ENCODE results near the gene SEMA4D. TPM values are rescaled to one million over a fixed set of nuclear protein-coding genes. Genes with fewer than 3 reads are reported as not detected.
A peak's percentile ranks its signal among the peaks of the same experiment; 100 is the strongest.
"Not testable (repeated sequence)": the region's sequence is repeated elsewhere in the genome, so short reads cannot be mapped to it uniquely, and the experiment has no call there.

Gene SEMA4D
- polyA plus RNA-seq, 1 donor: 21.1 TPM

- DNase-seq (ENCODE audit: low read depth): no peak
These were observed 143.9 kb downstream of the SEMA4D start for GRCh38 chr9:89353989-89354388.

GRCh38 chr9:89352874-89353649 lies 144.9 kb downstream of the SEMA4D start:
- DNase-seq (ENCODE audit: low read depth): no peak

- DNase-seq (ENCODE audit: low read depth): no peak
These were observed 145.5 kb downstream of the SEMA4D start for GRCh38 chr9:89352451-89352850.

GRCh38 chr9:89351584-89352300 lies 146.2 kb downstream of the SEMA4D start:
- no peak for DNase-seq (ENCODE audit: low read depth)

GRCh38 chr9:89350988-89351557 lies 146.8 kb downstream of the SEMA4D start:
- DNase-seq (ENCODE audit: low read depth): no peak

GRCh38 chr9:89349607-89350006 lies 148.3 kb downstream of the SEMA4D start:
- no peak for DNase-seq (ENCODE audit: low read depth)

GRCh38 chr9:89347651-89348050 lies 150.3 kb downstream of the SEMA4D start:
- DNase-seq (ENCODE audit: low read depth): no peak

- DNase-seq (ENCODE audit: low read depth): no peak
These were observed 151.2 kb downstream of the SEMA4D start for GRCh38 chr9:89346696-89347095.

GRCh38 chr9:89345476-89345875 lies 152.4 kb downstream of the SEMA4D start:
- DNase-seq (ENCODE audit: low read depth): no peak

- DNase-seq (ENCODE audit: low read depth): not testable (repeated sequence)
These were observed 154.1 kb downstream of the SEMA4D start for GRCh38 chr9:89343812-89344211.

- no peak for DNase-seq (ENCODE audit: low read depth)
These were observed 155.0 kb downstream of the SEMA4D start for GRCh38 chr9:89342948-89343347.

- no peak for DNase-seq (ENCODE audit: low read depth)
These were observed 155.7 kb downstream of the SEMA4D start for GRCh38 chr9:89342213-89342612.

GRCh38 chr9:89340332-89340731 lies 157.6 kb downstream of the SEMA4D start:
- no peak for DNase-seq (ENCODE audit: low read depth)

GRCh38 chr9:89339807-89340206 lies 158.1 kb downstream of the SEMA4D start:
- no peak for DNase-seq (ENCODE audit: low read depth)

GRCh38 chr9:89330513-89330912 lies 167.4 kb downstream of the SEMA4D start:
- DNase-seq (ENCODE audit: low read depth): no peak

- no peak for DNase-seq (ENCODE audit: low read depth)
These were observed 168.0 kb downstream of the SEMA4D start for GRCh38 chr9:89329917-89330316.

GRCh38 chr9:89328064-89328463 lies 169.8 kb downstream of the SEMA4D start:
- DNase-seq (ENCODE audit: low read depth): no peak

- DNase-seq (ENCODE audit: low read depth): no peak
These were observed 172.2 kb downstream of the SEMA4D start for GRCh38 chr9:89325733-89326132.

GRCh38 chr9:89323390-89323789 lies 174.5 kb downstream of the SEMA4D start:
- no peak for DNase-seq (ENCODE audit: low read depth)

- DNase-seq (ENCODE audit: low read depth): no peak
These were observed 178.7 kb downstream of the SEMA4D start for GRCh38 chr9:89319015-89319905.

GRCh38 chr9:89318123-89319014 lies 179.5 kb downstream of the SEMA4D start, which contains the start of gene SECISBP2:
Gene SECISBP2, plus strand, starts transcription at chr9:89318500. Its CDS starts 77 bp downstream, at chr9:89318577.
- peak; percentile 96 for DNase-seq (ENCODE audit: low read depth)

Data from forelimb muscle (tissue), 1 donor.